SU-DHL-6 (cell line): Measurements from ENCODE around the gene NUCB2.

ENCODE experiments used
- EZH2phosphoT487 ChIP-seq: fragments of 200-600 bp; sonication (generic), shearing (Covaris generic); conservative IDR thresholded peaks from 2 replicates; pipeline ENCODE4 v1.6.1; 2018; ENCODE audit warnings: mild to moderate bottlenecking, antibody characterized with exemption, low read length, moderate library complexity, mixed read lengths
- TF ChIP-seq, protein P1 (sequence below): fragments of 200-600 bp; sonication (generic); IDR thresholded peaks from one replicate; pipeline ENCODE4 v1.5.1; 2017; ENCODE audit warnings: antibody characterized with exemption, mild to moderate bottlenecking, low read length, moderate library complexity; ENCODE audit not compliant: insufficient read depth, poor library complexity, severe bottlenecking

DNA sequence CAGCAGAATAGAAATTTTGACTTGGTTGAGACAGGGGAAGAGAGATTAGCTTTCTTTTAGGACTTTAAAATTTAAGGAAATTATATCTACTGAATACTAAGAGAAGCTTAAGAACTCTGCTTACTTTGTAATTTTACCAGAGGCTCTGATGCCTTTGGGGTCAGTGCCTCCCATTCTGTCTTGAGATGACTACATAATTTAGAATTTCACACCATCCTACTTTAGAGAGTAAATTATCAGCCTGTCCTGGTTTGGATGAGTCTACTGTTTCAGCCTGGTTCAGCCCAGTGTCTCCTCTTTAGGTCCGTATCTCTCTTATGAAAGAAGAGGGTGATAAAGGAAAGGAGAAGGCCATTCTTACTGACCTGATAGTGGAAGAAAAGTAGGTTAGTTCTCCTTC, 9.8 kb downstream of the NUCB2 start:
- TF ChIP-seq, protein P1, sequence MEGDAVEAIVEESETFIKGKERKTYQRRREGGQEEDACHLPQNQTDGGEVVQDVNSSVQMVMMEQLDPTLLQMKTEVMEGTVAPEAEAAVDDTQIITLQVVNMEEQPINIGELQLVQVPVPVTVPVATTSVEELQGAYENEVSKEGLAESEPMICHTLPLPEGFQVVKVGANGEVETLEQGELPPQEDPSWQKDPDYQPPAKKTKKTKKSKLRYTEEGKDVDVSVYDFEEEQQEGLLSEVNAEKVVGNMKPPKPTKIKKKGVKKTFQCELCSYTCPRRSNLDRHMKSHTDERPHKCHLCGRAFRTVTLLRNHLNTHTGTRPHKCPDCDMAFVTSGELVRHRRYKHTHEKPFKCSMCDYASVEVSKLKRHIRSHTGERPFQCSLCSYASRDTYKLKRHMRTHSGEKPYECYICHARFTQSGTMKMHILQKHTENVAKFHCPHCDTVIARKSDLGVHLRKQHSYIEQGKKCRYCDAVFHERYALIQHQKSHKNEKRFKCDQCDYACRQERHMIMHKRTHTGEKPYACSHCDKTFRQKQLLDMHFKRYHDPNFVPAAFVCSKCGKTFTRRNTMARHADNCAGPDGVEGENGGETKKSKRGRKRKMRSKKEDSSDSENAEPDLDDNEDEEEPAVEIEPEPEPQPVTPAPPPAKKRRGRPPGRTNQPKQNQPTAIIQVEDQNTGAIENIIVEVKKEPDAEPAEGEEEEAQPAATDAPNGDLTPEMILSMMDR: no peak
- no peak for TF ChIP-seq EZH2phosphoT487
